ENCODE measurements around the gene MPZL3. TPM values are rescaled to one million over a fixed set of nuclear protein-coding genes. Genes with fewer than 3 reads are reported as not detected.

The MPZL3 gene
- total RNA-seq, 3 donors from 2014 or later = 0.64 to 23.0 (median 13.1) TPM

DNA sequence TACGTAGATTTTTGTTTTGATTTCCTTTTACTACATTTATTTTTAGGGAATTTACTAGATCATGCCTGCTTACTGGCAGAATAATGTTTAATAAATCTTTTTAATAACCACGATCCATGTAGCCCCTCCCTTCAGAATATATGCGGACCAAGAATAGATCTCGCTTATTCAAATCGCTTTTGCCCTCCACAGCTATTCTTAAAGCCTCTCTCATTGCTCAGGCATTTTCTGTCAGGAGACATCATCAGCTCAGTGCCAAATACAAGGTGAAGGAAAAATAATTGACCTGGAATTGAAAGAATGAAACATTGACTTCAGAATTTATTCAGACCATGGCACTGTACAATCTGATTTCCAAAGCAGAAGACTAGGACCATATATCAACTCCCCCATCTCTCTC is 17.3 kb downstream of the MPZL3 start:
- peaks cover 0 to 4% of the 10 kb centered on the region in 2 donors for H3K4me1 ChIP-seq
- intact Hi-C loops (cut with DNase I; ENCODE audit: low total_unique reads) = no loop called here
- no peaks in the 10 kb centered on the region for H3K9me3 ChIP-seq
- H3K27ac ChIP-seq = no peak overlapping the region
- no peak for DNase-seq (ENCODE audit: low spot score in 2 of 2)
- H3K36me3 ChIP-seq = no peaks in the 10 kb centered on the region
- H3K27me3 ChIP-seq = no peaks in the 10 kb centered on the region
- TF ChIP-seq POLR2AphosphoS5 (IDR thresholded peaks at IDR 0.05) (no peak), POLR2A (IDR thresholded peaks at IDR 0.05) (no peak)
- TF ChIP-seq, protein P1, sequence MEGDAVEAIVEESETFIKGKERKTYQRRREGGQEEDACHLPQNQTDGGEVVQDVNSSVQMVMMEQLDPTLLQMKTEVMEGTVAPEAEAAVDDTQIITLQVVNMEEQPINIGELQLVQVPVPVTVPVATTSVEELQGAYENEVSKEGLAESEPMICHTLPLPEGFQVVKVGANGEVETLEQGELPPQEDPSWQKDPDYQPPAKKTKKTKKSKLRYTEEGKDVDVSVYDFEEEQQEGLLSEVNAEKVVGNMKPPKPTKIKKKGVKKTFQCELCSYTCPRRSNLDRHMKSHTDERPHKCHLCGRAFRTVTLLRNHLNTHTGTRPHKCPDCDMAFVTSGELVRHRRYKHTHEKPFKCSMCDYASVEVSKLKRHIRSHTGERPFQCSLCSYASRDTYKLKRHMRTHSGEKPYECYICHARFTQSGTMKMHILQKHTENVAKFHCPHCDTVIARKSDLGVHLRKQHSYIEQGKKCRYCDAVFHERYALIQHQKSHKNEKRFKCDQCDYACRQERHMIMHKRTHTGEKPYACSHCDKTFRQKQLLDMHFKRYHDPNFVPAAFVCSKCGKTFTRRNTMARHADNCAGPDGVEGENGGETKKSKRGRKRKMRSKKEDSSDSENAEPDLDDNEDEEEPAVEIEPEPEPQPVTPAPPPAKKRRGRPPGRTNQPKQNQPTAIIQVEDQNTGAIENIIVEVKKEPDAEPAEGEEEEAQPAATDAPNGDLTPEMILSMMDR (IDR thresholded peaks at IDR 0.05) = no peak
- no peak overlapping the region for H3K4me3 ChIP-seq

DNA sequence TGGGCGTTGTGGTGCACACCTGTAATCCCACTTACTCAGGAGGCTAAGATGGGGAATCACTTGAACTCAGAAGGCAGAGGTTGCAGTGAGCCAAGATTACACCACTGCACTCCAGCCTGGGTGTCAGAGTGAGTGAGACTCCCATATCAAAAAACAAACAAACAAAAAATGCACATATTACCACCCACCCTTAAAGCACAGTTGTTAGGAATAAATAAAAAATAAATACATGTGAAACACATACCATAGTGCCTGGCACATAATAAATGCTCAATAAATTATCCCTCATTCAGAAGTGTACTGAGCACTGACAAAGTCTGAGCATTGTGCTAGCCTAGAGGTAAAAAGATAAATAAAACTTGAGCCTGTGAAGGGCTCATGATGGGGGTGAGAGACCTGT is 18.3 kb downstream of the MPZL3 start:
- H3K27me3 ChIP-seq = no peaks in the 10 kb centered on the region
- H3K9me3 ChIP-seq = no peaks in the 10 kb centered on the region
- no peaks in the 10 kb centered on the region for H3K36me3 ChIP-seq
- H3K4me1 ChIP-seq = no peaks in the 10 kb centered on the region
- H3K27ac ChIP-seq = no peak overlapping the region
- no peak for DNase-seq (ENCODE audit: low spot score in 2 of 2)
- no peak overlapping the region for H3K4me3 ChIP-seq
- intact Hi-C loops (cut with DNase I; ENCODE audit: low total_unique reads) = no loop called here
- TF ChIP-seq POLR2AphosphoS5 (IDR thresholded peaks at IDR 0.05) (no peak), POLR2A (IDR thresholded peaks at IDR 0.05) (no peak)
- TF ChIP-seq, protein P1 (IDR thresholded peaks at IDR 0.05) = no peak

DNA sequence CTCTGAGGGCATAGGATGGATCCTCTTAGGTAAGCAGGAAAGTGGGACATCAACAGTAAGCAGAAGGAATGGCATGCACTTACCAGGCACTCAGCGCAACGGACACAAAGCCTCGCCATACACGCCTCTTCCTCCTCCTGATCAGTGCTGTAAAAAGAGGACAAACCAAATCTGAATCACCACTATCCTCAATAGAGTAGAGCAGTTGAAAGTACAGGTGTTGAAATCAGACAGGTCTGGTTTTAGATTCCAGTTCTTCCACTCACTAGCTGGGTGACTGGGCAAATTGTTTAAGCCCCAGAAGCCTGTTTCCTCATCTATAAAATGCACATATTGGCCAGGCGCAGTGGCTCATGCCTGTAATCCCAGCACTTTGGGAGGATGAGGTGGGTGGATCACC is 18.8 kb downstream of the MPZL3 start:
- Histone ChIP-seq H3K36me3 (no peaks in the 10 kb centered on the region), H3K4me3 (no peak overlapping the region), H3K4me1 (no peaks in the 10 kb centered on the region), H3K27ac (no peak overlapping the region), H3K9me3 (no peaks in the 10 kb centered on the region), H3K27me3 (no peaks in the 10 kb centered on the region)
- intact Hi-C loops (cut with DNase I; ENCODE audit: low total_unique reads) = no loop called here
- no peak for DNase-seq (ENCODE audit: low spot score in 2 of 2)
- no peak for TF ChIP-seq POLR2A (IDR thresholded peaks at IDR 0.05)
- TF ChIP-seq, protein P1 (IDR thresholded peaks at IDR 0.05) = no peak
- no peak for TF ChIP-seq POLR2AphosphoS5 (IDR thresholded peaks at IDR 0.05)

DNA sequence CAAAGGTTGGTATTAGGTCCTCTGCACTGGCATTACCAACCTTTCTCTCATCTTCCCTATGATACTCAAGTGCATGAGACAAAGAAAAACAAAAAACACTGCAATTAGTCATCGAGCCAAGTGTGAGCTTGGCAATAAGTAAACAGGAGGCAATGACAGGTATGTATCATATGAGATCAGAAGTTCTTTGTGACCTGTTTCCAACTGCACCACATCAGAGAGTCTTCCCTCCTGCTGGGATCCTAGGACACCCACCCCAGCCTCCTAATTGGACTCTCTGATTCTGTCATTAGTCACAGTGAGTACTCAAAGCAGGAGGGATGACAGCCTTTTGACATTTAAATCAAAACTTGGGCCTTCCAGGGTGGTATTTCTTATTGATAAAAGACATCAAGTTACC is 19.5 kb downstream of the MPZL3 start:
- DNase-seq (ENCODE audit: low spot score in 2 of 2) = no peak
- H3K27me3 ChIP-seq = no peaks in the 10 kb centered on the region
- H3K36me3 ChIP-seq = no peaks in the 10 kb centered on the region
- no peak overlapping the region for H3K4me3 ChIP-seq
- no peaks in the 10 kb centered on the region for H3K9me3 ChIP-seq
- H3K4me1 ChIP-seq = no peaks in the 10 kb centered on the region
- intact Hi-C loops (cut with DNase I; ENCODE audit: low total_unique reads) = no loop called here
- TF ChIP-seq, protein P1 (IDR thresholded peaks at IDR 0.05) = no peak
- TF ChIP-seq POLR2A (IDR thresholded peaks at IDR 0.05) (no peak), POLR2AphosphoS5 (IDR thresholded peaks at IDR 0.05) (no peak)
- no peak overlapping the region for H3K27ac ChIP-seq

DNA sequence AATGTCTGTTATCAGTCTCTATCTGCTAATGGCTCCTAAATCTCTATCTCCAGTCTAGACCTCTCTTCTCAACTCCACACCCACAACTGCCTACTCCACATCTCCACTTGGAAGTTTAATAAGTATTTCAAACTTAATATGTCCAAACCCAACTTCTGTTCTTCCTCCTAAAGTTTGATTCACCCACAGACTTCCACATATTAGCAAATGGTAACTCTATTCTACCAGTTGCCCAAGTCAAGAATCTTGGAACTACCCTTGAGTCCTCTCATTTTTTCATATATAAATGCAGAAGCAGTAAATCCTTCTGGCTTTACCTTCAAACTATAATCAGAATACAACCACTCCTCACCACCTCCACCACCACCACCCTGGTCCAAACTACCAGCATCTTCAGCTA is 20.7 kb downstream of the MPZL3 start:
- TF ChIP-seq POLR2AphosphoS5 (IDR thresholded peaks at IDR 0.05) (no peak), POLR2A (IDR thresholded peaks at IDR 0.05) (no peak)
- TF ChIP-seq, protein P1 (IDR thresholded peaks at IDR 0.05) = no peak
- Histone ChIP-seq H3K4me1 (no peaks in the 10 kb centered on the region), H3K36me3 (no peaks in the 10 kb centered on the region), H3K27ac (no peak overlapping the region), H3K9me3 (no peaks in the 10 kb centered on the region), H3K27me3 (no peaks in the 10 kb centered on the region), H3K4me3 (no peak overlapping the region)
- DNase-seq (ENCODE audit: low spot score in 2 of 2) = no peak
- intact Hi-C loops (cut with DNase I; ENCODE audit: low total_unique reads) = no loop called here
